HG03342 (cell line): ENCODE data around the gene TUBA4B.
"Not testable (repeated sequence)": the region's sequence is repeated elsewhere in the genome, so short reads cannot be mapped to it uniquely, and the experiment has no call there.

Source experiments
- ATAC-seq: cut with Tn5 transposase; IDR thresholded peaks from one replicate; pipeline ENCODE4 v1.9.1; 2021; ENCODE audit warnings: mild to moderate bottlenecking, moderate library complexity; ENCODE audit not compliant: unreplicated experiment

Gene TUBA4B

DNA sequence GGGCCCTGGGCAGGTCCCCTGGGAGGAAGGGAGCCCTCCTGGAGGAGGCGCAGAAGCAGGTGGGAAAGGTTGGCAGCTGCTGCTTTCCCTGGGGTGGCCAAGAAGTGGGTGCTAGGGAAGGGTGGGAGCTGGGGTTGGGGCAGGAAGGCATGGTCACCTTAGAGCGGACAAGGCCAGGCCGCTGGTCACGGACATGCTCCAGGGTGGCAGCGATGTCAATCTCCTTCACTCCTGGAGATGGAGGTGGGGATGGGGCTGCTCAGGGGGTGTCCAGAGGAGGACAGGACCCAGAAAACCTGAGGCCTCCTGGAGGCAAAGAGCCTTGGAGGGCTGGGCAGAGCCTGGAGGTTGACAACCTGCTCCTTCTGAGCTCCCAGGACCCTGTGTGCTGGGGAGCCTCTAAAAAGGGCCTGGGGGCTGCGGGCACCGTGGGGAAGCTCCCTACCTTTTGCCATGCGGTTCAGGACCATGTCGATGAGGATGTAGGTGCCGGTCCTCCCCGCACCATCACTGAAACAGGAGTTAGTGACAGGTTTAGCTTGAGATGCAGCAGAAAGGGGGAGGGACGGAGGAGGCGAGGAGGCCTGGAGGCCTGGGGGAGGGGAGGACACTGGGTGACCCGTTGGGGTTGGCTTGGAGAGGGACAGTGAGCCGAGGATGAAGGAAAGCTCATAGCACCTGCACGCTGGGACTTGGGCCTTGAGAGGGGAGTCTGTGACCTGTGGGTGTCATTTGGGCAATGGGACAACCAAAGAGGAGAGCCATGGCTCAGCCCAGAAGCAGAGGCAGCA is 37.5 kb downstream of the TUBA4B start:
- no peak for ATAC-seq

DNA sequence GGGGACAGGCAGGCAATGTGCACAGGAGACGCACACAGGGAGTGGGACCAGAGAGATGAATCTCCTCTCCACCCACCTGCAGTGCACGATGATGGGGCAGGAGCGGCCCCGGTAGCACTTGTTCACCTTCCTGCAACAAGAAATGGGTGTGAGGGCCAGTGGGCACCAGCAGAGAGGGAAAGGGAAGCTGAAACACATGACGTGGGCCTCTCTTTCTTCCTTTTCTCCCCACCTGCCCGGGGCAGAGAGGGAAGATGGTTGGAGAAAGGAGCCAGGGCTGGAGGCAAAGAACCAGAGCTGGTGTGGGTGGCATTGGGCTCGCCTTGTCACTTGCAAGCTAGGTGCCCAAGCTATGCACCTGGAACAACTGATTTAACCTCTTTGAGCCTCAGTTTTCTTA is 38.4 kb downstream of the TUBA4B start:
- ATAC-seq: no peak

DNA sequence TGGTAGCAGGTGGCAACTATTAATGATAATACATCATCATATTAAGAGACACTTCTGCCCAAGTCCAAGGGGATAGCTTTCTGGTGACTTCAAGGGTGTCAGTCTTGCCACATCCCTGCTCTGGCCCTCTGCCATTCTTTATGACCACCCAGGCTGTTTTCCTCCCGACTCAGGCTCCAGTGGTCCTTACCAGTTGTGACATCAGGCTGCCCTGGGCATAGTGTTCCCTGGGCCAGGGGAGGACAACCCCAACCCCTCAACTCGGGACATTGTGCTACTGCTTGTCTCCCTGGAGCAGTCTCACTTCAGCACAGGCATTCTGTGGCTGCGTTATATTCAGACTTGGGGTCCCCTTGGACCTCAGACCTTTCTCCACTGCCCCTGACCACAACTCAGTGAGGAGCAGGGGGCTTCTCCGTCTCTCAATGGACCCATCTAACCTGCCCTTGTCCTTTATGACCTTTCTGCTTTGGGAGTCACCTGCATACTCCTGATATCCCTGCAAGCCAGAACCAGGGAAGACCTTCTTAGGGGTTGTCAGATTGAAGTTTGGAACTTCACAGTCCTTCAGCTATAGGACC is 39.0 kb downstream of the TUBA4B start:
- ATAC-seq: no peak

DNA sequence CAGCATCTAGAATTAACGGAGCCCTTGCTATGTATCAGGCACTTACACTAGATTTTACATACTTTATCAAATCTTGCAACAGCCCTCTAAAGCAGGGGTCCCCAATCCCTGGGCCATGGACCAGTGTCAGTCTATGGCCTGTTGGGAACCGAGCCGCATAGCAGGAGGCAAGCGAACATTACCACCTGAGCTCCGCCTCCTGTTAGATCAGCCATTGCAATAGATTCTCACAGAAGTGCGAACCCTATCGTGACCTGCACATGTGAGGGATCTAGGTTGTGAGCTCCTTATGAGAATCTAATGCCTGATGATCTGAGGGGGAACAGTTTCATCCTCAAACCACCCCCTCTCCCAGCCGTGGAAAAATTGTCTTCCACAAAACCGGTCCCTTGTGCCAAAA is 39.6 kb downstream of the TUBA4B start:
- no peak for ATAC-seq

DNA sequence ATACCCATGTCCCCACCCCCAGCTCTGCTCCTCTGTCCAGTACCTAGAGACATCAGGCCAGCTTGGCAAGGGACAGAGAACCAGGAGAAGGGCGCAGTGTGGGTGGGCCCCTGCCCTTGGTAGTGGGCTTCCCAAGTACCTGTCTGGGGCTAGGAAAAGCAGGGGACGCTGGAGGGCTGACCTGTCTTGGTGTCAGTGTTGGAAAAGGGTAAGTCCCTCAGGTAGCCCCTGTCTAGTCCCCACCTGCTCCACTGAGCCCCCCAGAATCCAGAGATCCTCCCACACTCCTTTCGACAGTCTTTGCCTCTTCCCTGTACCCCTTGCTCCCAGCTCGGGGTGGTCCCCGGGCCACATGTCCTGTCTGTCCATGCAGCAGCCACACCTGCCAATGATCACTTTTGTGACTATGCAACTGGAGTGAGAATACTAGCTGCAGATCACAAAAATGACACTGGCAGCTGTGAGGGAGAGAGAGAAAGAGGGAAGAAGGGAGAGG is 40.7 kb downstream of the TUBA4B start:
- no peak for ATAC-seq

DNA sequence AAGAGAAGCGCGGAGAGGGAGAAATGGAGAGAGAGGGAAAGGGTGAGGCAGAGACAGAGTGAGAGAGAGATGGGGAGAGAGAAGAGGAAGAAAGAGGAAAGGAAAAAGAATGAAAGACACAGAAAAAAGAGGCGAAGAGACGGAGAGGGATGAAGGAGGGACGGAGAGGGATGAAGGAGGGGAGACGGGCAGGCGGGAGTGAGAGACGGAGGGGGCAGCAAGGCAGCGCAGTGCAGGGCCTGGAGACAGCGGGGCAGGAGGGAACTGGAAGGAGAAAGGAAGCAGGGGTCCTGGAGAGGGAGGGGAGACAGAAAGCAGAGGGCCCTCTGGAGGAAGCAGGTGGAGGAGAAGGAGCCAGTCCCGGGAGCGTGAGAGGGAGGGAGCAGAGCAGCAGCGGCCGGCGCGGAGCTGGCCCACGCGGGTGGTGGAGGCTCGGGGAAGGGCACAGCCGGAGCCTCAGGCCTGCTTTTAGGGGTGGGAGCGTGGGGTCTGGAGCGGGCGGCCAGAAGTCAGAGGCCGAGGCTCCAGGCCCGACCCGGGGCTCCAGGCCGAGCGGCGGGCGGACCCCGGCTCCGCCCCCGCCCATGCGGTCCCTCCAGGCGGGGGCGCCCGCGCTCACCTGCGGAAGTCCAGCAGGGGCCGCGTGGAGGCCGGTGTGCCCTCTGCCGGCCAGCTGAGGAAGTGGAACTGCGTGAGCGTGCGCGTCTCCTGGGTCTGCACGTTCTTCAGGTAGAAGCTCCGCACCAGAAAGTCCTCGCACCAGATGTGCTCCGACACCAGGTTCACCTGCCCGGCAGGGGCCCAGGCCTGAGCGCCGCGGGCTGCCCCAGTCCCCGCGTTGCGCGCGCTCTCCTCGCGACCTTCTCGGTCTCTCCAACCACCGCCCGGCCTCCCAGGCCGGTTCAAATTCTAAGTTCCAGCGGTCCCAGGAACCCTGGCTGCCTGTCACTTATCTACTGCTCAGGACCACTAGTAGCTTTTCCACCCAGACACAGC is 41.6 kb downstream of the TUBA4B start:
- peak; percentile 88 for ATAC-seq

DNA sequence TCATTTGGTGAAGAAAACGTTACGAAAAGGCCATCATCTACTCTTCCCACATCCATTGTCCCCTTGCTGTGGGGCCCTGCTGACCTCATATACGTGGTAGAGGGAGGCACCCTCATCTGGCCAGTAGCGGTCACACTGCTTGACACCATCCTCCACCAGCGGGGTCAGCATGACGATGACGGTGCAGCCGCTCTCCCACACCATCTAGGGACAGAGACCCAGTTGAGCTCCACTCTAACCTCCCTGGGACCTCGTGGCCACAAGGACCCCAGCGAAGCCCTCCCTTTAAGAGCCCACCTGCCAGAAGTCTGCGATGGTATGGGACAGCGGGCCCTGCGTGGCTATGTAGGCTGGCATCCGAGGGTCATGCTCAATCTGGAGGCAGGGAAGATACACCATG is 43.1 kb downstream of the TUBA4B start:
- no peak for ATAC-seq

DNA sequence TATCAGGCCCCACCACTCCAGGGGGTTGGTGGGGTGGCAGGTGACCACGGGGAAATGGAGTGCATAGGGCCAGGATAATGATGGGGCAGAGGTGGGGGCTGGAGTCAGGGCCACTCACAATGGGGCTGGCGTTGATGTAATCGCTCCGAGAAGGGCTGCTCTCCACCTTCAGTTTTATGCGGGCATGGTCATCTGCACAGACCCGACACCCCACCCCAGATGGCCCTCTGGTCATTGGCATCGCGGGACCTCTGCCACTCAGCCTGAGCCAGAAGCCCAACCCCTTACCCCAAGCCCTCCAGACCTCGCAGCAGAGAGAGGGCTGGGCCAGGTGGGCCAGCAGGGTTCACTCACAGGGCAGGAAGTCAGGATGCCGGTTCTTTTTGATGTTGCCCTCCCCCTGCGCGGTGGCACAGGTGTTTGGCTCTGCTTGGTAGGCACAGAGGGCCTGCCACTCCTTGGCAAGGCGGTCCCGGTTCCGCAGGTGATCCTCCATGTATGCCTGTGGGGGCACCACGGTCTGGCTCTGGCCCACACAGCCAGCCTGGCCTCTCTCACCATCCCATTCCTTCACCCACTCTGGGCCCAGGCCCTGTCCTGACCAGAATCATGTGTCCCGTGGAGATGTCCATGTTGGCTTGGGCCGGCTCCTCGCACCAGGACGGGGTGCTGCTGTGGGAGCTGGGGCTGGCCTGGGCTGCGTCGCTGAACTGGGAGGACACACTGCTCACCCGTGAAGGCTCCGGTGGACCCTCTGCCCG is 43.8 kb downstream of the TUBA4B start:
- no peak for ATAC-seq

- no peak for ATAC-seq
Measured at GRCh38 chr2:219297766-219298456, 44.9 kb downstream of the TUBA4B start.

GRCh38 chr2:219298759-219299371 is 45.8 kb downstream of the TUBA4B start:
- ATAC-seq: peak; percentile 44

DNA sequence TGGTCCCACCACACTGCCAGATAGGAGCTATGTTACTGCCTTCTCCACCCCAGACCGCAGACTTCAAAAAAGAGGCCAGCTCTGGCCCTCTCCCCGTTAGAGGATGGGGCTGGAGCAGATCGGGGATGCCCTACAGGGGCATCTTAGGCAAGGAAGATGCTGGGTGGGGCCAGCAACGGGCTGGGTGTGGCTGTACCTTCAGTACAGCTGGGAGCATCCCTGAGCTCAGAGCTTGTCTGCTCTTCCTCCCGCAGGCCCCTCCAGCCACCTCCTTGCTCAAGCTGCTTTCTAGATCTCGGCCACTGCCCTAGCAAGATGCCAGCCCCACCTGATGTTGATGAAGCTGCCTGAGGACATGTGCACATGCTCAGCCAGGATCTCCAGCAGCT is 46.3 kb downstream of the TUBA4B start:
- no peak for ATAC-seq

DNA sequence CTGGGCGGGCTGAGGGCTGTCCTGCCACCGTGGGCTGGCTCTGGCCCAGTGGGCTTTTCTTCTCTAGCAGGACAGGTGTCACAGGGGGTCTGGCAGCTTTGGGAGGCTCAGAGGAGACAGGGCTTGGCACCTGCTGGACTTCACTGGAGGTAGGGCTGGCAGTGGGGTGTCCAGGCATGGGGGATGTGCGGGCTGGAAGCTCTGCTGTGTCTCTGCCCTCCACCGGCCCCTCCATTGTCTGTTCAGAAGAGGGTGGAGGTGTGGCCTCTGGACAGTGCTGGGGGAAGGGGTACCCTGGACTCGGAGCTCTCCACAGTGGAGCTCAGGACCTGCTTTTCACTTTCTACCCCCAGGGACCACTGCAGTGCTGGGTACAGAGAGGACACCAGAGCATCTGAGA is 47.0 kb downstream of the TUBA4B start:
- ATAC-seq: no peak

DNA sequence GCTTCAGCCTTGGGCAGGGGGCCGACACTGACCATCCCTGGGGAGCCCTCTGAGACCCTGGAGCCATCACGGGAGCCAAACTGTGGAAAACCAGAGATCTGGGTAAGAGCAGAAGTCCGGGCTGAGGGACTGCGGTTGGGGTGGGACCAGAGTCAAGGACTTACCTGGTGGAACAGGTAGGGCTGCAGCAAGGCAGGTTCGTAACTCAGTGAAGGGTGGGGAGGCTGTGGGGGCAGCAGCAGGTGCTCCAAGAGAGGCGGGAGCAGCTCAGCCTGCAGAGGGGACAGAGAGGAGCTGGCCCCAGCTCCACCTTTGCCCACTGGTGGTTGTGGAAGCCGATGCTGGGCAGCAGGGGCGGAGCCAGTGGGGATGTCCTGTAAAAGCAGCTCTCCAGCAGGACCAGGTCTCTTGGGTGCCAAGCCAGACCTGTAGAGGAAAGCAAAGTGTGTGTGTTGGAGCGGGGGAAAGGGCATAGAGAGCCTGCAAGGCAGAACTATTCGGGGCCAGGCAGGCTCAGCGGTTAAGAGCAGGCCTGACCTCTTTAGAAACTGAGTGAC is 49.4 kb downstream of the TUBA4B start:
- no peak for ATAC-seq

DNA sequence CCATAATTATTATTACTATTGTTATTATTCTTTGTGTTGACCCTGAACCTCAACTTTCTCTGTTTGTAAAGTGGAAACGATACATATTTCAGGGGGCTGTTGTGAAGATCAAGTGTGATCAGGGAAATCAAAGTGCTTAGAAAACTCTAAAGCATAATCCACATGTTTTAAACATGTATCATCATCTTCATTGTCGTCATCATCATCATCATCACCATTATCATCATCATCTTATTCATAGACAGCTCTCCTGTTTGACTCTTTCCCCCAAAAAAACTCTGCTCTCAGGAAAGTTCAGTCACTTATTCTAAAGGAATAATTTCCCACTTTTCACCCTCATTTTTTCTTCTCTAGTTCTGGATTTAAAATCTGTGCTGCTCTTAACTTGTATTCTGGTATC is 51.2 kb downstream of the TUBA4B start:
- ATAC-seq: no peak

DNA sequence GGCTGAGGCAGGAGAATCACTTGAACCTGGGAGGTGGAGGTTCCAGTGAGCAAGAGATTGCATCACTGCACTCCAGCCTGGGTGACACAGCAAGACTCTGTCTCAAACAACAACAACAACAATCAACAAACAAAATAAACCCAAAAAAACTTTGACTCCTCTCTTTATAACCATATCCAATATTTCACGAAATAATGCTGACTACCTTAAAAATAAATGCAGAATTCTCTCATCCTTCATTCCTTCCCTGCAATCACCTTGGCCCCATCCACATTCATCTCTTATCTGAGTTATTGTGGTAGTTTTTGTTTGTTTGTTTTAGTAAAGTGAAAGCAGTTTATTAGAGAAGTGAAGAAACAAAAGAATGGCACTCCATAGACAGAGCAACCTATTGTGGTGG is 53.0 kb downstream of the TUBA4B start:
- no peak for ATAC-seq

DNA sequence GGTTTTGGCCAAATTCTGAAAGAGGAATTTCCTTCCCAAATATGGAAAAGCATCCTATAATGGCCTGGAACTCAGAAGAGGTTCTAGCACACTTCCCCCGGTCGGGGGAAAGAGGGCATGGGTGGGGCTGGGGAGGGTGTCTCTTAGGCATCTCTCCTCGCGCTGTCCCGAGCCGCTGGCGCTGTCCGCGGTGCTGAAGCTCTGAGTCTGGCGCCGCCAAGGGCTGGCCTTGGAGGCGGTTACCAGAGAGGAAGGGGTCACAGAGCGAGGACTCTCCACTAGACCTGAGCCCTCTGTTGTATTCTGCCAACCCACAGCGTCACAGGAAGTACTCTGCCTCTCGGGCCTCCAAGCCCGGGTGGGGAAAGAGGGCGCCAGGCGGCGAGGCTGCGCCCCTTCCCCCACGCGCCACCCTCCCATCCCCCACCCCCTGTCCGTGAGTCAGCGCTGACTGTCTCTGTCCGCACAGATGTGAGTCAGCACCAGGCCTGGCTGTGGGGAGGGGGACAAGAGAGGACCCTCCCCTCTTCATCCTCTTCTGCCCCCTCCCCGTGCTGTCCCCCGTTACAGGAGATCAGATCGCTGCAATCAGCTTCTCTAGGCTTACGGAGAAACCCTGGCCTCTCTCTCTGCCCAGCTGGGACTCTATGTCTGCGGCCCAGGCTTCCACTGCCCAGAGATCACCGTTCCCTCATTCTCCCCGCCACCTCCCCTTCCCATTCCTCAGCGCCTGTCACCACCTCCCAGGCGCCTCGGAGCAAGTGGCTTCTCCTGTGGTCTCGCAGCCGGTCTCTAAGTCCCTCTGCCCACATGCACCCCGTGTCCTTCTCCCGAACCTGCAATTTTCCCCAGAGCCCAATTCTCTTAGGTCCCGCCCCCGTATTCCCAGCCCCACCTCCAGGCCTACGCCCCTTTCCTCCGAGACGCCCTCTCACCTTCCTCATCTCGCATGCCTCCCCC is 55.4 kb downstream of the TUBA4B start:
- ATAC-seq: no peak

- no peak for ATAC-seq
Measured at GRCh38 chr2:219309278-219309677, 56.2 kb downstream of the TUBA4B start, which contains the start of gene PTPRN. Gene PTPRN, minus strand, starts transcription at chr2:219309401. Its CDS starts 69 bp downstream, at chr2:219309332.

DNA sequence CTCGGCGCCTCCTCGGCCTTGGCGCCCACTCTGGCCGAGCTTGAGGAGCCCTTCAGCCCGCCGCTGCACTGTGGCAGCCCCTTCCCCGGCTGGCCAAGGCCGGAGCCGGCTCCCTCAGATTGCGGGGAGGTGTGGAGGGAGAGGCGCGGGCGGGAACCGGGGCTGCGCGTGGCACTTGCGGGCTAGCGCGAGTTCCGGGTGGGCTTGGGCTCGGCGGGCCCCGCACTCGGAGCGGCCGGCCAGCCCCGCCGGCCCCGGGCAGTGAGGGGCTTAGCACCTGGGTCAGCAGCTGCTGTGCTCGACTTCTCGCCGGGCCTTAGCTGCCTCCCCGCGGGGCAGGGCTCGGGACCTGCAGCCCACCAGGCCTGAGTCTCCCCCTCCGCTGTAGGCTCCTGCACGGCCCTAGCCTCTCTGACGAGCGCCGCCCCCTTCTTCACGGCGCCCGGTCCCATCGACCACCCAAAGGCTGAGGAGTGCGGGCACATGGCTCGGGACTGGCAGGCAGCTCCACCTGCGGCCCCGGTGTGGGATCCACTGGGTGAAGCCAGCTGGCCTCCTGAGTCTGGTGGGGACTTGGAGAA is 59.7 kb downstream of the TUBA4B start:
- not testable (repeated sequence) for ATAC-seq
